Lower lobe of right lung (tissue), 2 donors: ENCODE measurements around the gene RAB3GAP2. TPM values are rescaled to one million over a fixed set of nuclear protein-coding genes. Genes with fewer than 3 reads are reported as not detected.
A peak's percentile ranks its signal among the peaks of the same experiment; 100 is the strongest.
"Not testable (repeated sequence)": the region's sequence is repeated elsewhere in the genome, so short reads cannot be mapped to it uniquely, and the experiment has no call there.

ENCODE experiments used
- ATAC-seq, 2 donors: fragments of 200-7000 bp; cut with Tn5 transposase; one replicate each; pipeline ENCODE4 v1.9.1; 2020 to 2022; ENCODE audit warnings: mild to moderate bottlenecking in 2 of 2, moderate library complexity in 2 of 2
- DNase-seq: peaks from one replicate; pipeline ENCODE4 v3.0.0-alpha.2; 2020
- H3K27ac ChIP-seq: fragments of 200-600 bp; one replicate; pipeline ENCODE4 v1.8.0; 2022
- H3K27me3 ChIP-seq: fragments of 200-600 bp; one replicate; pipeline ENCODE4 v1.8.0; 2022; ENCODE audit warnings: low read depth
- H3K36me3 ChIP-seq: fragments of 200-600 bp; one replicate; pipeline ENCODE4 v1.8.0; 2022; ENCODE audit warnings: mild to moderate bottlenecking
- H3K4me1 ChIP-seq: fragments of 200-600 bp; one replicate; pipeline ENCODE4 v1.8.0; 2022
- H3K4me3 ChIP-seq: fragments of 200-600 bp; one replicate; pipeline ENCODE4 v1.8.0; 2022; ENCODE audit warnings: mild to moderate bottlenecking
- H3K9me3 ChIP-seq: fragments of 200-600 bp; one replicate; pipeline ENCODE4 v1.8.0; 2022
- intact Hi-C: fragments of 100-400 bp; cut with DNase I; formaldehyde crosslinking; loops from one replicate; pipeline ENCODE4 v1.11.0; 2022
- total RNA-seq: library from RNA; stranded (reverse); fragmentation: NEBNext Ultra II Directional; extraction: Animal tissue kit (Norgen Biotek cat#: 25700); gene quantifications from one replicate; pipeline ENCODE4 v1.2.1, GENCODE V29; 2021
- TF ChIP-seq, protein P1 (sequence below): fragments of 200-600 bp; IDR thresholded peaks from one replicate; pipeline ENCODE4 v1.8.0; 2022; ENCODE audit warnings: antibody characterized with exemption, mild to moderate bottlenecking
- donor health status: DM: no; HTN: yes; CAD: no; lungs with severe emphysema.

The RAB3GAP2 gene
- total RNA-seq, 1 donor from 2014 or later = 36.1 TPM

DNA sequence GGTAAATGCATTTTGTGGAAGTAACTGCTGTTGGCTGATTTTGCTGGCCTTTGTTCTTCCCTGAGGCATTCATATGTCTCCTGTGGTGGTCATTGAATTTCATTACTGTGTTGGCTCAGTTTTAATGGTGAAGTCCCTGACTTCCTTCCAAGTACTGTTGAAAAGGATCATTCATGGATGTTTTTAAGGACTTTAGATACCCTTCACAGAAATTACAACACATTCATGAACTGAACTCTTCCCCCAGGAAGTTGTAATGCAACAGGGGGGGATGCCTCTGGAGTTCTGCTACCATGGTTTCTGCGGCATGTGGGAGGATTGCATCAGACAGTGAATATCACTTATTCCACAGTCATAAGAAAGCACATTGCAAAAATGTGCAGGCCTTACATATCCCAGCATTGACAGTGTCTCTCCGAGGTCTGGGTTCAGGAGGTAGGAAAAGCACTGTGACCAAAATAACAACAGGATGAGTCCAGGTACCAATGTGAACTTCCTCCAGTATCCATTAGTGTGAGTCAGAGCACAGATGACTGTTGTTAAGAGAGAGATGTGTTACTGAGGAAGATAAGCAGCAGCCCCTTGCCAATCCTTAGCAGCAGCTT, 2.1 kb upstream of the RAB3GAP2 start:
- Histone ChIP-seq H3K9me3 (no peaks in the 10 kb centered on the region), H3K4me3 (no peak overlapping the region), H3K4me1 (peaks cover 26% of the 10 kb centered on the region), H3K36me3 (no peaks in the 10 kb centered on the region), H3K27me3 (no peaks in the 10 kb centered on the region), H3K27ac (no peak overlapping the region)
- ATAC-seq (no peak), DNase-seq (peak; percentile 52)
- intact Hi-C loops = no loop called here
- TF ChIP-seq, protein P1, sequence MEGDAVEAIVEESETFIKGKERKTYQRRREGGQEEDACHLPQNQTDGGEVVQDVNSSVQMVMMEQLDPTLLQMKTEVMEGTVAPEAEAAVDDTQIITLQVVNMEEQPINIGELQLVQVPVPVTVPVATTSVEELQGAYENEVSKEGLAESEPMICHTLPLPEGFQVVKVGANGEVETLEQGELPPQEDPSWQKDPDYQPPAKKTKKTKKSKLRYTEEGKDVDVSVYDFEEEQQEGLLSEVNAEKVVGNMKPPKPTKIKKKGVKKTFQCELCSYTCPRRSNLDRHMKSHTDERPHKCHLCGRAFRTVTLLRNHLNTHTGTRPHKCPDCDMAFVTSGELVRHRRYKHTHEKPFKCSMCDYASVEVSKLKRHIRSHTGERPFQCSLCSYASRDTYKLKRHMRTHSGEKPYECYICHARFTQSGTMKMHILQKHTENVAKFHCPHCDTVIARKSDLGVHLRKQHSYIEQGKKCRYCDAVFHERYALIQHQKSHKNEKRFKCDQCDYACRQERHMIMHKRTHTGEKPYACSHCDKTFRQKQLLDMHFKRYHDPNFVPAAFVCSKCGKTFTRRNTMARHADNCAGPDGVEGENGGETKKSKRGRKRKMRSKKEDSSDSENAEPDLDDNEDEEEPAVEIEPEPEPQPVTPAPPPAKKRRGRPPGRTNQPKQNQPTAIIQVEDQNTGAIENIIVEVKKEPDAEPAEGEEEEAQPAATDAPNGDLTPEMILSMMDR = no peak

GRCh38 chr1:220272841-220273090, 513 bp upstream of the RAB3GAP2 start:
- Histone ChIP-seq H3K27ac (peak overlapping the region; percentile 92), H3K4me1 (peaks cover 30% of the 10 kb centered on the region), H3K9me3 (no peaks in the 10 kb centered on the region), H3K27me3 (no peaks in the 10 kb centered on the region), H3K36me3 (no peaks in the 10 kb centered on the region), H3K4me3 (peak overlapping the region; percentile 93)
- DNase-seq = no peak
- no peak for ATAC-seq
- intact Hi-C loops = no loop called here
- TF ChIP-seq, protein P1 = no peak

DNA sequence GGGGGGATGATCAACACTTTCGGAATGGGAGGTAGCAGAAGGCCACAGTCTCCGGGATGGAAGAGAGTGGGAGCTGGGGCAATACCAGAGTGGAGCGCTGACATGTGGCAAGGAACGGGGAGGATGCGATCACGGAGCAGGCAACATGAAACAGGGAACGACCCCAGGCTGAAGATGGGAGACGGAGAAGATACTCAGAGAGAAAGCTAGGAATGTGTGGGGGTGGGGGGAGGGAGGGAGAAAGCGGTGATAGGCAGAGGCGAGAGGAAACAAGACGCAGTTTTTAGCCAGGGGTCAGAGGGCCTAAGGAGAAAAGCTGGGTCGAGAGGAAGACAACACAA, 577 bp downstream of the RAB3GAP2 start:
- H3K27ac ChIP-seq = peak overlapping the region; percentile 92
- H3K9me3 ChIP-seq = no peaks in the 10 kb centered on the region
- peak overlapping the region; percentile 93 for H3K4me3 ChIP-seq
- TF ChIP-seq, protein P1 = no peak
- ATAC-seq (peak; percentile 23 to 25), DNase-seq (no peak)
- peaks cover 6% of the 10 kb centered on the region for H3K36me3 ChIP-seq
- no peaks in the 10 kb centered on the region for H3K27me3 ChIP-seq
- intact Hi-C loops = no loop called here
- H3K4me1 ChIP-seq = peaks cover 30% of the 10 kb centered on the region

- intact Hi-C loops = no loop called here
- TF ChIP-seq, protein P1 = no peak
- no peak for ATAC-seq
- Histone ChIP-seq H3K4me3 (no peak overlapping the region), H3K27ac (no peak overlapping the region), H3K9me3 (no peaks in the 10 kb centered on the region), H3K27me3 (no peaks in the 10 kb centered on the region), H3K4me1 (peaks cover 30% of the 10 kb centered on the region), H3K36me3 (peaks cover 6% of the 10 kb centered on the region)
- DNase-seq = no peak
Observed at GRCh38 chr1:220269036-220269435, 3.2 kb downstream of the RAB3GAP2 start.

DNA sequence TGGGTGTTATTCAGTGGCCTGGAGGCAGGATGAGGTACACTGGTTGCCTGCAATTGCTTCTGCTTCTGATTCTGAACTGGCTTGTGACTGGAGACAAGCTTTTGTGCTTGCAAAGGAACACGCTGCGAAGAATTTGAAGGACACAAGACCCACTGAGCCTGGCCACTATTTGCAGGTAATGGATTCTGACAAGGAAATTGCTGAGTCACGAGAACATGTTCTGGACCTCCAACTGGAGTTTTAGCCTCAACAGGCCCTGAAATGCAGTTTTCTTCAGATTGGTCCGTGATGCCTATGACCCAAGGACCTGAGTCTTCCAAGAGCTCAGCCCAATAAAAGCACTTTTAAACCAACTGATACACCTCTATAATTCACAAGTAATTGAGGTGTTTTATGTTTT, 4.6 kb downstream of the RAB3GAP2 start:
- DNase-seq (no peak), ATAC-seq (no peak)
- intact Hi-C loops = no loop called here
- Histone ChIP-seq H3K27ac (no peak overlapping the region), H3K9me3 (peaks cover 9% of the 10 kb centered on the region), H3K4me1 (peaks cover 25% of the 10 kb centered on the region), H3K27me3 (no peaks in the 10 kb centered on the region), H3K36me3 (peaks cover 6% of the 10 kb centered on the region), H3K4me3 (no peak overlapping the region)
- TF ChIP-seq, protein P1 = no peak

DNA sequence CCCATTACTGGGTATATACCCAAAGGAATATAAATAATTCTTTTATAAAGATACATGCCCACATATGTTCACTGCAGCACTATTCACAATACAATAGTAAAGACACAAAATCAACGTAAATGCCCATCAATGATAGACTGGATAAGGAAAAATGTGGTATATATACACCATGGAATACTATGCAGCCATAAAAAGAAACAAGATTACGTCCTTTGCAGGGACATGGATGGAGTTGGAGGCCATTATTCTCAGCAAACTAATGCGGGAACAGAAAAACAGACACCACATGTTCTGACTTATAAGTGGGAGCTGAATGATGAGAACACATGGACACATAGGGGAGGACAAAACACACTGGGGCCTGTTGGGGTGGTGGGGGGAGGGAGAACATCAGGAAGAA, 12.0 kb downstream of the RAB3GAP2 start:
- H3K4me1 ChIP-seq, ATAC-seq, H3K27ac ChIP-seq, H3K36me3 ChIP-seq, H3K27me3 ChIP-seq, intact Hi-C loops, H3K4me3 ChIP-seq, DNase-seq, H3K9me3 ChIP-seq: not testable (repeated sequence)

- H3K36me3 ChIP-seq, H3K9me3 ChIP-seq, H3K4me3 ChIP-seq, intact Hi-C loops, H3K27ac ChIP-seq, DNase-seq, H3K4me1 ChIP-seq, H3K27me3 ChIP-seq, ATAC-seq: not testable (repeated sequence)
Observed at GRCh38 chr1:220259756-220260155, 12.5 kb downstream of the RAB3GAP2 start.

DNA sequence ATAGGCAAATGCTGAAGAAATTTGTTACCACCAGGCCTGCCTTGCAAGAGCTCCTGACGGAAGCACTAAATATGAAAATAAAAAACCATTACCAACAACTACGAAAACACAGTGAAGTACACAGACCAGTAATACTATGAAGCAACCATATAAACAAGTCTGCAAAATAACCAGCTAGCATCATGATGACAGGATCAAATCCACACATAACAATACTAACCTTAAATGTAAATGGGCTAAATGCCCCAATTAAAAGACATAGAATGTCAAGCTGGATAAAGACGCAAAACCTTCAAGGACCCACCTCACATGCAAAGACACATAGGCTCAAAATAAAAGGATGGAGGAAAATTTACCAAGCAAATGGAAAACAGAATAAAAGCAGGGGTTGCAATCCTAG, 16.1 kb downstream of the RAB3GAP2 start:
- H3K9me3 ChIP-seq, H3K4me3 ChIP-seq, ATAC-seq, DNase-seq, H3K27me3 ChIP-seq, H3K4me1 ChIP-seq, intact Hi-C loops, H3K27ac ChIP-seq: not testable (repeated sequence)
- peaks cover 14% of the 10 kb centered on the region for H3K36me3 ChIP-seq
